A549 (cell line): Measurements from ENCODE around the gene FERMT3.

Experiments
- CTCF ChIP-seq: fragments of >200 bp; sonication (Bioruptor Twin); formaldehyde crosslinking; IDR thresholded peaks from 3 replicates; pipeline ENCODE4 v1.5.1; 2016
- KDM1A ChIP-seq: fragments of 200-600 bp; sonication (generic); IDR thresholded peaks from 2 replicates; pipeline ENCODE4 v1.6.1; 2016; ENCODE audit warnings: low read depth, mild to moderate bottlenecking
- POLR2A ChIP-seq: IDR thresholded peaks from 2 replicates; pipeline ENCODE4 v1.6.1; 2012; ENCODE audit warnings: mild to moderate bottlenecking, low read length

GRCh38 chr11:64201543-64201942 is 5.0 kb upstream of the FERMT3 start:
- TF ChIP-seq CTCF = no peak
- TF ChIP-seq POLR2A = no peak
- TF ChIP-seq KDM1A = no peak
